GM18951 (cell line): ENCODE results near the gene SYT3.

Experiments
- POLR2A ChIP-seq: IDR thresholded peaks from 4 replicates; pipeline ENCODE4 v1.6.1; 2011; ENCODE audit warnings: mild to moderate bottlenecking; ENCODE audit not compliant: insufficient read length, insufficient read depth; ENCODE audit errors: extremely low read depth
- in situ Hi-C: fragments of 300-500 bp; cut with MboI; formaldehyde crosslinking; loops from one replicate; pipeline ENCODE4 v1.12.0; 2022; ENCODE audit warnings: low sequenced_read_pairs, mixed read lengths, inconsistent platforms; ENCODE audit not compliant: unreplicated experiment

SYT3 gene

GRCh38 chr19:50639121-50640112, at the start of gene SYT3:
TSS of gene SYT3 (minus strand) at chr19:50639881. CDS start at chr19:50637411, 2,470 bp downstream.
- in situ Hi-C loops: no loop called here
- TF ChIP-seq POLR2A: no peak

GRCh38 chr19:50688766-50689165, 49.1 kb upstream of the SYT3 start:
- TF ChIP-seq POLR2A: no peak

GRCh38 chr19:50686310-50687032, 46.8 kb upstream of the SYT3 start:
- in situ Hi-C loops: no loop called here
- no peak for TF ChIP-seq POLR2A

More at GRCh38 chr19:50688766-50689165, 49.1 kb upstream of the SYT3 start:
- in situ Hi-C loops: no loop called here

GRCh38 chr19:50679177-50680125, 39.8 kb upstream of the SYT3 start:
- TF ChIP-seq POLR2A: no peak
- in situ Hi-C loops: no loop called here

DNA sequence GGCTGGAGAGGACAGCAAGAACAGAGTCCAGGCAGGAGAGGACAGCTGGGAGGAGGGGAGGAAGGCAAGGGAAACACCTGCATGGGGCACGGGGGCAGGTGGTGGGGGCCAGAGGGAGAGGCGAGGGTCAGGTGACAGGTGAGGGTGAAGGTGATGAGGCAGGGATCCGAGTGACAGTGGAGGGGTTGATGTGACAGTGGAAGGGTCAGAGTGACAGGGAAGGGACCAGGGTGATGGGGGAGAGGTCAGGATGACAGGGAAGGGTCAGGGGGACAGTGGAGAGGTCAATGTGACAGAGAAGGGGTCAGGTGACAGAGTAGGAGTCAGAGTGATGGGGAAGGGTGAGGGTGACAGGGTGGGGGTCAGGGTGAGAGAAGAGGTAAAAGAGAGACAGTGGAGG, 38.6 kb upstream of the SYT3 start:
- no peak for TF ChIP-seq POLR2A
- in situ Hi-C loops: no loop called here

DNA sequence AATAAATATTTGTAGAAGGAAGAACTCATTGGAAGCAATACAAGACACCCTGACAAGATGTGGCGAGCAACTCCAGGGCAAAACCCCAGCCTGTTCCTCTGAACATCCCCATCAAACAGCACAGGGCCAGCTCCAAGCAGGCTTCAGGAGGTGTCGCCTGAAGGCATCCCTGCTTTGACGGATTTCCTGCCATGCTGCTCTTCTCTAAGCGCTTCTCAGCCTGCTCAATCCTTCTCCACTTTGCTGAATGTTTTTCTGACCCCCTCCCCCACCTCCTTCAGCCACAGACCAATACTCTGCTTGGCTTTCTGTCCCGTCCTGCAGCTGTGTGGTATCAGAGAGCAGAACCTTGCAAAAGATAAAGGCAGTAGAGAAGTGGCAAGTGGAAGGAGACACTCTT, 38.0 kb upstream of the SYT3 start:
- in situ Hi-C loops: no loop called here
- TF ChIP-seq POLR2A: no peak

- TF ChIP-seq POLR2A: no peak
- in situ Hi-C loops: no loop called here
These were observed 37.0 kb upstream of the SYT3 start for GRCh38 chr19:50676625-50677197.

GRCh38 chr19:50673118-50673517, 33.4 kb upstream of the SYT3 start:
- no peak for TF ChIP-seq POLR2A

DNA sequence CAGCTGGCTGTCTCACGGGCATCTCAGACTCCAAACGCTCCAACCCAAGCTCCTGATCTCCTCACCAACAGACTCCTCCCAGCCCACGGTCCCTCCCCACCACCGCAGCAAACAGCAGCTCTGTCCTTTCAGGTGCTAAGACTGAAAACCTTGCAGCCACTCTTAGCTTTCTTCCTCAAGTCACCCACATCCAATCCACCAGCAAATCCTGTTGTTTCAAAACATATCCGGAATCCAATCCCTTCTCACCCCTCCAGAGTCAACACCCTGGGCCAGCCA, 30.4 kb upstream of the SYT3 start:
- no peak for TF ChIP-seq POLR2A
- in situ Hi-C loops: no loop called here

More at GRCh38 chr19:50673118-50673517, 33.4 kb upstream of the SYT3 start:
- in situ Hi-C loops: no loop called here

DNA sequence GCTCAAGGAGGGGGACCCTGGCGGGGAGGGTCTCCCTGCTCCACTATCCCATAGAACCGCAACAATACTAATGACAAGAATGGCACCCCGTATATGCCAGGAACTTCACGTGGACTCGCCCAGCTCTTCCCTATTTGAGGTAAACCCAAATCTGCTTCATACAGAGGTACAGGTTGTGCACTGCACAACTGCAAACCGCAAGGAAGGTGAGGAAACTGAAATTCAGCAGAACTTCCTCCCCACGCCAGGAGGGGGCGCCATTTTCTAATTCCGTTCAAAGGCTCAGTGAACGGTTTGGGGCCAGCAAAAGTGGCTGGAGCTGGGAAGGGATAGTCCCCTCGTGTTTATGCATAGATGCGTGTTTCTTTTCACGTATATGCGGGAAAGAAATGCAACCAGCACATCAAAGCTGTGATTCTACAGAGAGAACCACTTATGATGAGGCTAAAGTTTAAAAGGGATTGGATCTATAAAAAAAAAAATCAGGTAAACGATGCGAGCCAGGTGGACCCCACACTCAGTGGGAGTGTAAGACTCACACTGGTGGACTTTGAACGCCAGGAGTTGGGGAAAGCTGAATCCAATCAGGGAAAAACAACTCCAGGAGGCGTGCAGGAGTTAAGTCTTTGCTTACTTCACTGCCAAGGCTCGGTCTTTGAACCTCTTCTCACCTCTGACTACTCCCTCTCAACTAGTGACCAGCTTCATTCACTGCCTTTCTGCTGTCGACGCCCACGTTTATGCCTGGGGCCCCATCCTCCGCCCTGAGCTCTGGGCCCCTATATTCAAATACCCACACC, 29.8 kb upstream of the SYT3 start:
- in situ Hi-C loops: no loop called here
- no peak for TF ChIP-seq POLR2A

GRCh38 chr19:50668879-50669278, 29.2 kb upstream of the SYT3 start:
- no peak for TF ChIP-seq POLR2A

GRCh38 chr19:50668416-50668815, 28.7 kb upstream of the SYT3 start:
- TF ChIP-seq POLR2A: no peak

More at GRCh38 chr19:50668879-50669278, 29.2 kb upstream of the SYT3 start:
- in situ Hi-C loops: no loop called here

More at GRCh38 chr19:50668416-50668815, 28.7 kb upstream of the SYT3 start:
- in situ Hi-C loops: no loop called here
